K562 (cell line): ENCODE data around the gene USP44. TPM values are rescaled to one million over a fixed set of nuclear protein-coding genes. Genes with fewer than 3 reads are reported as not detected.

Experiments
- CHCHD3 ChIP-seq: fragments of 250-450 bp; sonication (Bioruptor Pico); IDR thresholded peaks from 2 replicates; pipeline ENCODE4 v2.1.2; 2022; ENCODE audit warnings: mild to moderate bottlenecking
- ESRRA ChIP-seq: fragments of 450-650 bp; IDR thresholded peaks from 2 replicates; pipeline ENCODE4 v1.6.1; 2014; ENCODE audit warnings: low read depth, mild to moderate bottlenecking, moderate library complexity, borderline replicate concordance
- GATAD2A ChIP-seq: fragments of 450-650 bp; IDR thresholded peaks from 2 replicates; pipeline ENCODE4 v1.6.1; 2017
- HDAC1 ChIP-seq, 2 experiments: fragments of 450-650 bp; IDR thresholded peaks; 2 replicates each; pipeline ENCODE4 v1.6.1; 2016 to 2017; ENCODE audit warnings: inconsistent platforms in 1 of 2, mild to moderate bottlenecking in 1 of 2, moderate library complexity in 1 of 2
- HMGN3 ChIP-seq: IDR thresholded peaks from 2 replicates; pipeline ENCODE4 v1.6.1; 2011; ENCODE audit warnings: borderline replicate concordance, low read depth, mild to moderate bottlenecking, mixed read lengths, low read length; ENCODE audit not compliant: insufficient read length; ENCODE audit errors: extremely low read depth
- PHF21A ChIP-seq: fragments of 450-650 bp; IDR thresholded peaks from 2 replicates; pipeline ENCODE4 v1.6.1; 2017; ENCODE audit warnings: low read depth, borderline replicate concordance
- POLR2H ChIP-seq: IDR thresholded peaks from 2 replicates; pipeline ENCODE4 v1.6.1; 2016; ENCODE audit warnings: missing genetic modification characterization, low read depth, mild to moderate bottlenecking, control low read depth, missing compliant biosample characterization, moderate library complexity
- TAF7 ChIP-seq: fragments of 450-650 bp; IDR thresholded peaks from 2 replicates; pipeline ENCODE4 v1.6.1; 2016; ENCODE audit warnings: missing genetic modification characterization, missing compliant biosample characterization
- XRCC5 ChIP-seq: fragments of 200-400 bp; formaldehyde crosslinking; IDR thresholded peaks from 2 replicates; pipeline ENCODE4 v1.6.1; 2017; ENCODE audit warnings: low read depth, mild to moderate bottlenecking, low read length
- ZSCAN32 ChIP-seq: fragments of 450-650 bp; formaldehyde crosslinking; IDR thresholded peaks from 2 replicates; pipeline ENCODE4 v1.4.0; 2020; ENCODE audit warnings: mild to moderate bottlenecking, moderate library complexity
- polyA plus RNA-seq, 8 experiments: library from polyadenylated mRNA; depleted of rRNA in 4 of 8; stranded (reverse) in 5 of 8; unstranded in 3 of 8; fragments of >200 nt; fragmentation: Nextera tagmentation in 2 of 8; fragmentation: Illumina TruSeq in 1 of 8; extraction: Ambion mirVana in 2 of 8; extraction: Trizol in 1 of 8; gene quantifications; 2 replicates each; pipeline versions ENCODE4 v1.2.1 to v1.2.3, GENCODE V29; 2011 to 2014; ENCODE audit warnings: inconsistent platforms in 1 of 8, missing spikeins in 1 of 8
- total RNA-seq, 7 experiments: library from RNA; depleted of rRNA in 6 of 7; stranded (reverse); fragments of >200 nt in 6 of 7; fragmentation: Illumina TruSeq in 2 of 7; extraction: Trizol in 2 of 7; gene quantifications; 2 replicates each; pipeline versions ENCODE4 v1.2.1 to v1.2.3, GENCODE V29; 2011 to 2021; ENCODE audit warnings: low replicate concordance in 1 of 7
- TF ChIP-seq, protein P1 (sequence below), 2 experiments: fragments of 450-650 bp; formaldehyde crosslinking in 1 of 2; IDR thresholded peaks; 2 replicates each; pipeline versions ENCODE4 v1.4.0 to v1.6.1; 2014 to 2020; ENCODE audit warnings: mild to moderate bottlenecking in 2 of 2, borderline replicate concordance in 1 of 2, low read depth in 1 of 2
- TF ChIP-seq, protein P2 (sequence below): fragments of 150-350 bp; IDR thresholded peaks from 2 replicates; pipeline ENCODE4 v1.6.1; 2014; ENCODE audit warnings: low read depth, mild to moderate bottlenecking, low read length, borderline replicate concordance
- TF ChIP-seq, protein P3 (sequence below), 3 experiments: fragments of 200-800 bp in 1 of 3; sonication (Bioruptor generic) in 1 of 3; sonication (generic) in 1 of 3; formaldehyde crosslinking in 1 of 3; IDR thresholded peaks; 2 replicates each; pipeline versions ENCODE4 v1.6.1 to v1.8.0; 2016 to 2022; ENCODE audit warnings: mild to moderate bottlenecking in 2 of 3, missing compliant biosample characterization in 2 of 3, missing genetic modification characterization in 2 of 3, missing genetic modification reagents in 1 of 3

Gene USP44
- total and polyA plus RNA-seq, 9 of the 15 experiments (the other 6 are each of a cell fraction or from before 2014, with no cell fraction given) = 2.1 to 5.7 (median 2.8) TPM

DNA sequence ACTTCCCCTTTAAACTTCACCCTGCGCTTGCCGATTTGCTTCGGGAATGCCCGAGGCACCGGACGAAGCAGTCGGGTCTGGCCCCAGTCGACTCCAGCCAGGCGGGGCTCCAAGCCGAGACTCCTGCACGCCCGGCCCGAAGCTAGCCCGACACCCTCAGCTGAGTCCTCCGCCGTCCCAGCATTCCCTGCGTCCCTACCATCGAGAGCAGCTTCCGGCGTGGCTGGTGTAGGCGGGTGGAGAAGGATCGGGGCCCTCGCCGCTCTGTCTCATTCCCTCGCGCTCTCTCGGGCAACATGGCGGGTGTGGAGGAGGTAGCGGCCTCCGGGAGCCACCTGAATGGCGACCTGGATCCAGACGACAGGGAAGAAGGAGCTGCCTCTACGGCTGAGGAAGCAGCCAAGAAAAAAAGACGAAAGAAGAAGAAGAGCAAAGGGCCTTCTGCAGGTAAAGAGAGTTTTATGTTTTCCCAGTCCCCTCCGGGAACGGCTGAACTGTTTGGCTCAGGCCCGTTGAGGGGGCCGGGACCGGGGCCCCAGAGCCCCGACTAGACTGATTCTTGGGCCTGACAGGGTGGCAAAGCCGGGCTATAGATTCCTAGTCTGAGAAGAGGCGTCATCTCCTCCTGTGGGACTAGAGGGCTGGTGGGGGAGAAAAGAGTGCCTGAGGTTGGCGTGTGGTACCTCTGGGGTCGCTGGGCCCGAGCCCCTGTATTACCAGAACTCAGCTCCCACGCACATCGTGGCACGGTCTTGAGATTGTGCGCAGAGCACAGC lies 77.2 kb downstream of the USP44 start, which contains the start of gene METAP2 (continued):
- TF ChIP-seq ESRRA (peak; percentile 36; the same call in 1 of the 2 replicates), HDAC1 (IDR thresholded peaks at IDR 0.05) (peak in 1 of 2 experiments; percentile 65; a peak in 2 of 4 replicates), CHCHD3 (CRISPR knock-in tag) (0 out of 2 replicates have a peak, but pooled peaks have one; percentile 17), ZSCAN32 (CRISPR knock-in tag) (0 out of 2 replicates have a peak, but pooled peaks have one; percentile 27), HMGN3 (peak; percentile 90), POLR2H (tag) (peak; percentile 95), GATAD2A (peak; percentile 92; the same call in 1 of the 2 replicates), TAF7 (peak; percentile 97), PHF21A (0 out of 2 replicates have a peak, but pooled peaks have one; percentile 21), XRCC5 (peak; percentile 83; the same call in 1 of the 2 replicates)
- TF ChIP-seq, protein P1, sequence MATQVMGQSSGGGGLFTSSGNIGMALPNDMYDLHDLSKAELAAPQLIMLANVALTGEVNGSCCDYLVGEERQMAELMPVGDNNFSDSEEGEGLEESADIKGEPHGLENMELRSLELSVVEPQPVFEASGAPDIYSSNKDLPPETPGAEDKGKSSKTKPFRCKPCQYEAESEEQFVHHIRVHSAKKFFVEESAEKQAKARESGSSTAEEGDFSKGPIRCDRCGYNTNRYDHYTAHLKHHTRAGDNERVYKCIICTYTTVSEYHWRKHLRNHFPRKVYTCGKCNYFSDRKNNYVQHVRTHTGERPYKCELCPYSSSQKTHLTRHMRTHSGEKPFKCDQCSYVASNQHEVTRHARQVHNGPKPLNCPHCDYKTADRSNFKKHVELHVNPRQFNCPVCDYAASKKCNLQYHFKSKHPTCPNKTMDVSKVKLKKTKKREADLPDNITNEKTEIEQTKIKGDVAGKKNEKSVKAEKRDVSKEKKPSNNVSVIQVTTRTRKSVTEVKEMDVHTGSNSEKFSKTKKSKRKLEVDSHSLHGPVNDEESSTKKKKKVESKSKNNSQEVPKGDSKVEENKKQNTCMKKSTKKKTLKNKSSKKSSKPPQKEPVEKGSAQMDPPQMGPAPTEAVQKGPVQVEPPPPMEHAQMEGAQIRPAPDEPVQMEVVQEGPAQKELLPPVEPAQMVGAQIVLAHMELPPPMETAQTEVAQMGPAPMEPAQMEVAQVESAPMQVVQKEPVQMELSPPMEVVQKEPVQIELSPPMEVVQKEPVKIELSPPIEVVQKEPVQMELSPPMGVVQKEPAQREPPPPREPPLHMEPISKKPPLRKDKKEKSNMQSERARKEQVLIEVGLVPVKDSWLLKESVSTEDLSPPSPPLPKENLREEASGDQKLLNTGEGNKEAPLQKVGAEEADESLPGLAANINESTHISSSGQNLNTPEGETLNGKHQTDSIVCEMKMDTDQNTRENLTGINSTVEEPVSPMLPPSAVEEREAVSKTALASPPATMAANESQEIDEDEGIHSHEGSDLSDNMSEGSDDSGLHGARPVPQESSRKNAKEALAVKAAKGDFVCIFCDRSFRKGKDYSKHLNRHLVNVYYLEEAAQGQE (IDR thresholded peaks at IDR 0.05; ENCODE audit: borderline replicate concordance) = no peak
- TF ChIP-seq, protein P1 (CRISPR knock-in tag; IDR thresholded peaks at IDR 0.05; ENCODE audit: low read depth) = 0 out of 2 replicates have a peak, but pooled peaks have one; percentile 30
- TF ChIP-seq, protein P2, sequence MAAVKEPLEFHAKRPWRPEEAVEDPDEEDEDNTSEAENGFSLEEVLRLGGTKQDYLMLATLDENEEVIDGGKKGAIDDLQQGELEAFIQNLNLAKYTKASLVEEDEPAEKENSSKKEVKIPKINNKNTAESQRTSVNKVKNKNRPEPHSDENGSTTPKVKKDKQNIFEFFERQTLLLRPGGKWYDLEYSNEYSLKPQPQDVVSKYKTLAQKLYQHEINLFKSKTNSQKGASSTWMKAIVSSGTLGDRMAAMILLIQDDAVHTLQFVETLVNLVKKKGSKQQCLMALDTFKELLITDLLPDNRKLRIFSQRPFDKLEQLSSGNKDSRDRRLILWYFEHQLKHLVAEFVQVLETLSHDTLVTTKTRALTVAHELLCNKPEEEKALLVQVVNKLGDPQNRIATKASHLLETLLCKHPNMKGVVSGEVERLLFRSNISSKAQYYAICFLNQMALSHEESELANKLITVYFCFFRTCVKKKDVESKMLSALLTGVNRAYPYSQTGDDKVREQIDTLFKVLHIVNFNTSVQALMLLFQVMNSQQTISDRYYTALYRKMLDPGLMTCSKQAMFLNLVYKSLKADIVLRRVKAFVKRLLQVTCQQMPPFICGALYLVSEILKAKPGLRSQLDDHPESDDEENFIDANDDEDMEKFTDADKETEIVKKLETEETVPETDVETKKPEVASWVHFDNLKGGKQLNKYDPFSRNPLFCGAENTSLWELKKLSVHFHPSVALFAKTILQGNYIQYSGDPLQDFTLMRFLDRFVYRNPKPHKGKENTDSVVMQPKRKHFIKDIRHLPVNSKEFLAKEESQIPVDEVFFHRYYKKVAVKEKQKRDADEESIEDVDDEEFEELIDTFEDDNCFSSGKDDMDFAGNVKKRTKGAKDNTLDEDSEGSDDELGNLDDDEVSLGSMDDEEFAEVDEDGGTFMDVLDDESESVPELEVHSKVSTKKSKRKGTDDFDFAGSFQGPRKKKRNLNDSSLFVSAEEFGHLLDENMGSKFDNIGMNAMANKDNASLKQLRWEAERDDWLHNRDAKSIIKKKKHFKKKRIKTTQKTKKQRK = no peak
- TF ChIP-seq, protein P3, sequence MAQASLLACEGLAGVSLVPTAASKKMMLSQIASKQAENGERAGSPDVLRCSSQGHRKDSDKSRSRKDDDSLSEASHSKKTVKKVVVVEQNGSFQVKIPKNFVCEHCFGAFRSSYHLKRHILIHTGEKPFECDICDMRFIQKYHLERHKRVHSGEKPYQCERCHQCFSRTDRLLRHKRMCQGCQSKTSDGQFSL (CRISPR knock-in tag; IDR thresholded peaks at IDR 0.05) = 0 out of 2 replicates have a peak, but pooled peaks have one; percentile 35
- TF ChIP-seq, protein P3 (tag; IDR thresholded peaks at IDR 0.05) = no peak
